Gastroesophageal sphincter (tissue), 4 donors: Measurements from ENCODE around the gene GNA14. TPM values are rescaled to one million over a fixed set of nuclear protein-coding genes. Genes with fewer than 3 reads are reported as not detected.

Experiments
- ATAC-seq: fragments of 150-250 bp; one replicate; pipeline ENCODE4 v1.9.1; 2016; ENCODE audit warnings: mild to moderate bottlenecking, moderate library complexity
- H3K27ac ChIP-seq, 4 donors: fragments of 200-600 bp; sonication (generic) in 3 of 4; 1 replicate in 3 of 4; 2 replicates in 1 of 4; pipeline ENCODE4 v1.5.1; 2016 to 2019
- H3K27me3 ChIP-seq: fragments of 200-600 bp; sonication (generic); one replicate; pipeline ENCODE4 v1.5.1; 2019
- H3K36me3 ChIP-seq, 2 donors: fragments of 200-600 bp; sonication (generic); one replicate each; pipeline ENCODE4 v1.5.1; 2019; ENCODE audit warnings: control low read depth in 1 of 2
- H3K4me1 ChIP-seq, 3 donors: fragments of 200-600 bp; sonication (generic); 1 replicate in 2 of 3; 2 replicates in 1 of 3; pipeline ENCODE4 v1.5.1; 2016 to 2019; ENCODE audit warnings: control low read depth in 2 of 3
- H3K4me3 ChIP-seq, 2 donors: fragments of 200-600 bp; sonication (generic); one replicate each; pipeline ENCODE4 v1.5.1; 2019; ENCODE audit warnings: mild to moderate bottlenecking in 1 of 2, moderate library complexity in 1 of 2
- H3K9me3 ChIP-seq, 3 donors: fragments of 200-600 bp; sonication (generic); one replicate each; pipeline ENCODE4 v1.5.1; 2017 to 2019; ENCODE audit warnings: control low read depth in 2 of 3
- CTCF ChIP-seq, 4 experiments: fragments of 200-600 bp in 2 of 4; fragments of 450-650 bp in 2 of 4; sonication (generic) in 1 of 4; IDR thresholded peaks; one replicate each; pipeline ENCODE4 v1.5.1; 2017 to 2019; ENCODE audit warnings: antibody characterized with exemption in 4 of 4, mild to moderate bottlenecking in 2 of 4, moderate library complexity in 2 of 4
- EP300 ChIP-seq: sonication (generic); formaldehyde crosslinking; IDR thresholded peaks from one replicate; pipeline ENCODE4 v1.6.1; 2017; ENCODE audit warnings: antibody characterized with exemption, mild to moderate bottlenecking
- POLR2A ChIP-seq, 2 donors: fragments of 450-650 bp; IDR thresholded peaks; one replicate each; pipeline ENCODE4 v1.6.1; 2017; ENCODE audit warnings: antibody characterized with exemption in 2 of 2, mild to moderate bottlenecking in 2 of 2, moderate library complexity in 1 of 2
- POLR2AphosphoS5 ChIP-seq: sonication (generic); formaldehyde crosslinking; IDR thresholded peaks from one replicate; pipeline ENCODE4 v1.6.1; 2017; ENCODE audit warnings: antibody characterized with exemption
- WGBS, 2 donors: methylation state at CpG; one replicate each; pipeline ENCODE4 v1.1.5; 2018; ENCODE audit warnings: low coverage in 1 of 2; 5-methylcytosine and 5-hydroxymethylcytosine counted together
- small RNA-seq, 4 donors: library from RNA; depleted of rRNA; stranded (forward); fragments of <200 nt; gene quantifications; one replicate each; pipeline ENCODE3, GENCODE V24; 2016
- total RNA-seq, 4 donors: library from RNA; depleted of rRNA; stranded (reverse); fragments of >200 nt; gene quantifications; one replicate each; pipeline ENCODE4 v1.1.0, GENCODE V29; 2016

GNA14 gene
- total RNA-seq, 4 donors from 2014 or later: 3.9 to 6.4 (median 5.1) TPM

GRCh38 chr9:77384406-77384805 is 263.7 kb downstream of the GNA14 start:
- no peak for TF ChIP-seq EP300
- no peak for TF ChIP-seq POLR2AphosphoS5
- H3K27ac ChIP-seq: no peak overlapping the region
- no peaks in the 10 kb centered on the region for H3K9me3 ChIP-seq
- no peaks in the 10 kb centered on the region for H3K4me1 ChIP-seq
- no peaks in the 10 kb centered on the region for H3K27me3 ChIP-seq
- no peak for ATAC-seq
- H3K36me3 ChIP-seq: peaks cover 0 to 21% of the 10 kb centered on the region in 2 donors
- no peak overlapping the region for H3K4me3 ChIP-seq

GRCh38 chr9:77375956-77376532 is 272.1 kb downstream of the GNA14 start:
- Histone ChIP-seq H3K27ac (no peak overlapping the region), H3K36me3 (peaks cover 0 to 8% of the 10 kb centered on the region in 2 donors), H3K4me3 (no peak overlapping the region), H3K9me3 (no peaks in the 10 kb centered on the region), H3K27me3 (no peaks in the 10 kb centered on the region), H3K4me1 (no peaks in the 10 kb centered on the region)
- ATAC-seq: no peak
- TF ChIP-seq POLR2AphosphoS5 (no peak), POLR2A (IDR thresholded peaks at IDR 0.05) (no peak), CTCF (IDR thresholded peaks at IDR 0.05) (no peak), EP300 (no peak)
- WGBS, 2 donors: 94 to 97% methylated on average over 5 to 6 of the region's 6 CpGs

- Histone ChIP-seq H3K27me3 (no peaks in the 10 kb centered on the region), H3K4me3 (no peak overlapping the region), H3K36me3 (peaks cover 0 to 23% of the 10 kb centered on the region in 2 donors), H3K4me1 (no peaks in the 10 kb centered on the region), H3K9me3 (no peaks in the 10 kb centered on the region), H3K27ac (no peak overlapping the region)
- no peak for TF ChIP-seq EP300
- TF ChIP-seq POLR2A (IDR thresholded peaks at IDR 0.05): no peak
- TF ChIP-seq POLR2AphosphoS5: no peak
- no peak for TF ChIP-seq CTCF (IDR thresholded peaks at IDR 0.05)
- 86 to 92% methylated on average over 3 of the region's 3 CpGs for WGBS, 2 donors
- ATAC-seq: no peak
Measured at GRCh38 chr9:77374266-77374665, 273.9 kb downstream of the GNA14 start.

Small RNA genes within 50 kb of the gene (small RNA-seq; reads per million reads assigned to genes)
- gene RNU6-1303P: 0 reads per million in 4 donors
